ENCODE data around the gene ASB7. TPM values are rescaled to one million over a fixed set of nuclear protein-coding genes. Genes with fewer than 3 reads are reported as not detected.
A peak's percentile ranks its signal among the peaks of the same experiment; 100 is the strongest.

Gene ASB7
- total RNA-seq, 1 donor from 2014 or later = 5.3 TPM

DNA sequence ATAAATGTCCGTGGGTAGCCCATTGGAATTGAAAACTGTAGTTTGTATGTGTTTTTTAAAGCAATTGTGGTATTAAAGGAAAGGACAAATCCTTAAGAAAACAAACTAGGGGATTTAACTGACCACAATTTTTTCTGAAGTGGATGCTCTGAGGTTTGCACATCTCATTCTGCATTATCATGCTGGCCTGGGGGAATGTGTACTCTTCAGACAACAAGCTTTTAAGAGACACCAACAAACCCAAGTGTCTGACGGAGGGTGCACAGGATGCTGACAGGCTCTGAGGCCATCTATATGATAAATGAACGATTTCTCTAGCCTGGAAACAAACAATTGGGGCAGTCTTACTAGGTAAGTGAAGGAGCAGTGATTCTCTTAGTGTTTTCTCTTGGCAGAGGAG, 9.5 kb upstream of the ASB7 start:
- intact Hi-C loops (cut with DNase I) = no loop called here
- no peak for ATAC-seq
- DNase-seq (ENCODE audit: missing footprints) = no peak

DNA sequence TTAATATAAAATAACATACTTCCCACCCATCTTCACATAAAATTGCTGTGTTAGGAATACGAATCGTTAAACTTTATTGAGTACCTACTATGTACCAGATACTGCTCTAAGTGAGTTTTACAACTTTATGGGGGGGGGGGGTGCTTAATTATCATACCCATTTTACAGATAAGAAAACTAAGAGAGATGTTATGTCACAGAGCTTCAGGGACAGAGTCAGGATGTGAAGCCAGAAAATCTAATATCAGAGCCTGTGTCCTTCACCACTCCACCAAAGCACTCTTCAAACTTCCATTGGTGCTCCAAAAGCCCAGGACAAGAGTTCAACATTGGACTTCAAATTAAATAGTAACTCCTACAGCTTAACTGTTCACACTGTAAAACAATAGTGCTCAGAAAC, 9.0 kb upstream of the ASB7 start:
- DNase-seq (ENCODE audit: missing footprints) (no peak), ATAC-seq (no peak)
- intact Hi-C loops (cut with DNase I) = no loop called here

DNA sequence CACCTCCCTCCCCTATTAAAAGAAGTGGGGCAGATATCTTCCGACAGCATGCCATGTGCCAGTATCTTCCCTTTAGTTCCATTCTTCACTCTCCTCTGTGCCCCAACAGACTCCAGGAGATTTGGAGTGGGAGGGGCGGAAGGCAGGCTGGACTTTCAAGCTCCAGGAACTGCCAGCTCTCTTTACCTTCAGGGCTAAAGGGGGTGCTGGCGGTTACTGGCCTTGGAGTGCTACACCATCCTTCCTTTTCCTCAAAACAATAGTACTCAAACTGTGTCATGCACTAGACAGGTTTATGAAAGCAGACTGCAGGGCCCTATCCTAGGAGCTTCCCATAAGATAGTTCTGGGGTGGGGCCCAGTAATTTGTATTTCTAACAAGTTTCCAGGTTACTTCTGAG, 6.4 kb upstream of the ASB7 start:
- intact Hi-C loops (cut with DNase I) = no loop called here
- ATAC-seq (peak; percentile 28), DNase-seq (ENCODE audit: missing footprints) (no peak)

DNA sequence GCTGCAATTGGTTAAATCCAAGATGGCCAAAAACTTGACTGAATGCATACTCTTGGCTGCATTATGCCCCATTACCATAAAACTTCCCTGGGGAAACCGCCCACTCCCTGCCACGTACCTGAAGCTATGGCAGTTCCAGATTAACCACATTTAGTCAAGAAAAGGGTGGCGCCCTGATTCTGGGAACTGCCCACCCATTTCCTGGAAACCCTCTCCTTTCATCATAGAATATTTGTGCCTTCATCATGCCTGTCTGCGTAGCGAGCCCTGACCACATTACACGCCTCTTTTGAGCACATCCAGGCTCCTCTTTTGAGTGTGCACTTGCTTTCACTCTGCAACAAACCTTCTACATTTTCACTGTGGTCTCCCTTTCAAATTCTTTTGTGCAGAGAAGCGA, 5.6 kb upstream of the ASB7 start:
- no peak for ATAC-seq
- DNase-seq (ENCODE audit: missing footprints) = no peak
- intact Hi-C loops (cut with DNase I) = no loop called here

DNA sequence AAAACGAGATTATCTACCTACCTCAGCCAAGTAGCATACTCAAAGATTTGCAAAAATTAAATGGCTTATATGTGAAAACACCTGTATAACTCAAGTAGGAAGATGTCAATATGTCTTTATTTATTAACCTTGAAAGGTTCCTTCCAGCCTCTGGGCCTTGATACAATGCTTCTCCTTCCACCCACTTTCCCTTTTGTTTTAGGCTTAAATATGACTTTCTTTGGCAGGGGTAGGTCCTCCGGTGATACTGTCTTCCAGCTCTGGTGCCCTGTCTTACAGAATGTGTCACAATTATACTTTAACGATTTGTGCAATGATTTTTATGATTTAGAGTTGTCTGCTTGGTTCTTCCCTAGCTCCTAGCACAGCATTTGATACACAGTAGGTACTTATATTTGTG, 4.5 kb upstream of the ASB7 start:
- no peak for DNase-seq (ENCODE audit: missing footprints)
- no peak for ATAC-seq
- intact Hi-C loops (cut with DNase I) = no loop called here

DNA sequence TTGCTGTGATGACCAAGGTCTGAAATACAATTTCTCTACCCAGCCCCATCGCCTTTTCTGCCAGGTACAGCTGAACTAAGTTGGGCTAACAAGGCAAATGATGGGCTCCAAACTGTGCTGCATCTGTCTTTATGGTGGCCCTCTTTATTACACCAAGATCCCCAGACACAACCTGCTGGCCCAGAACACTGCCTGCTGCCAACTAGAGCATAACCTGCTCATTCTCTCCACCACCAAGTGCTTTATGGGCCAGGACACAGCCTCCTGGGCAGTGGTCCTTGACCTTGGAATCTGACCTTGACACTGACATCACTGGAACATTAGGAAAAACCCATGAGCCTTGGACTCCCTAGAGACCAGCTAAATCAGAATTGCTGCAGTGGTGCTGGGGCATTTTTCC, 3.7 kb upstream of the ASB7 start:
- no peak for ATAC-seq
- no peak for DNase-seq (ENCODE audit: missing footprints)
- intact Hi-C loops (cut with DNase I) = no loop called here

DNA sequence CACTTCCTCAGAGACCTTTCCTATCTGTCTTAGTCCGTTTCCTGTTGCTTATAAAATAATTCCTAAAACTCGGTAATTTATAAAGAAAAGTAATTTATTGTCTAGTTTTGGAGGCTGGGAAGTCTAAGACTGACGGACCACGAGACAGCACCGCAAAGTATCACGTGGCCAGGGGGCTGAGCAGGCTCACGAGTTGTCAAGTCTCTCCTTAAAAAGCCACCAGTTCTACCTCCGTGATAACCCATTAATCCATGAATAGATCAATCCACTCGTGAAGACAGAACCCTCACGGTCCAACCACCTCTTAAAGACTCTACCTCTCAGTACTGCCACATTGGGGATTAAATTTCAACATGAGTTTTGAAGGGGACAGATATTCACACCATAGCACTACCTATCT, 1.2 kb upstream of the ASB7 start:
- DNase-seq (ENCODE audit: missing footprints) = no peak
- intact Hi-C loops (cut with DNase I) = loop anchor here (10.0 kb wide), 1 partner anchor 256 kb away; the partner anchor contains the start of gene ADAMTS17
- no peak for ATAC-seq

DNA sequence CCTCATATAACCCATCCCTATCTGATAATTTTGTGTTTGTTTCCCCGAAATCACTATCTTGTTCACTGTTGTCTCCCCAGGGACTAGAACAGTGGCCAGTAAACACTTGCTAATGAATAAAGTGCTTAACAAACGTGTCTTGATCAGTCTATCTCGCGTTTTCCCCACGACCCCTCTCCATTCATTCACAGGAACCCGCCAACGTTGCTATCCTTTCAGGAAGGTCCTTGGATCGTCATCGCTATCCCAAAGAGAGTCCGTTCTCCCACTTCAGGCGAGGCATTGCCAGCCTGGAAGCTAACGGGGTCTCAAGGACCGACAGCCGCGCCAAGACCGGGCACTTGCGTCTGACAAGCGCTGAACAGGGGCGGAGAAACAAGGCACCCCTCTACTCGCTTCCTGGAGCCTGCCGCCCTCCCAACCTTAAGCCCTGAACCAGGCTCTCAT, 749 bp upstream of the ASB7 start:
- no peak for DNase-seq (ENCODE audit: missing footprints)
- no peak for ATAC-seq
- intact Hi-C loops (cut with DNase I) = loop anchor here (10.0 kb wide), 1 partner anchor 257 kb away; the partner anchor contains the start of gene ADAMTS17

DNA sequence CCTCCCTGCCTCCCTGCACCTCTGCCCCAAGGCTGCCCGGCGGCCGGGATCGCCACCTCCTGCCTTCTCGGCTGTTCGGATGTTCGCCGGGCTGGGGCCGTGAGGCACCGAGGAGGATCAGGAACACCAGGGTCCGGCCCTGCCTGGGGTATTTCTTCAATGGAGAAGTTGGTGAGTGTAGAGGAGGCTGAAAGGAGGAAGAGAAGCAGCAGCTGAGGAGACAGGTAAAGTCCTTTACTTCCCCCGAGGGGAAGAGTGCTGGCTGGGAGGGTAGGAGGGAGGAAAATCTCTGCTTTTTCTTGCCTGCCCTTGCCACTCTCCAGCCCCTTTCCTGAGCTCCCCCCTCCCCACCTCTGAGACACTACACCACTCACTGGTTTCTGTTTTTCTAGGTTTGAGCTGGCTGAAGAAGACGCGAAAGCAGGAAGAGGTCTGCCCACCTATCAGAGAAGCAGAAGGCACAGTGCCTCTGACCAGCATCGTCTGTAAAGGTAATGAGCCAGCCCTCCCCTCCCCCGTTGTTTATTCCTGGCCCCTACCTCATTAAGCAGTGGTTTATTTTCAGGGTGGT, 519 bp downstream of the ASB7 start:
- intact Hi-C loops (cut with DNase I) = loop anchor here (10.0 kb wide), 1 partner anchor 258 kb away; the partner anchor contains the start of gene ADAMTS17
- DNase-seq (ENCODE audit: missing footprints) (peak; percentile 83), ATAC-seq (no peak)

DNA sequence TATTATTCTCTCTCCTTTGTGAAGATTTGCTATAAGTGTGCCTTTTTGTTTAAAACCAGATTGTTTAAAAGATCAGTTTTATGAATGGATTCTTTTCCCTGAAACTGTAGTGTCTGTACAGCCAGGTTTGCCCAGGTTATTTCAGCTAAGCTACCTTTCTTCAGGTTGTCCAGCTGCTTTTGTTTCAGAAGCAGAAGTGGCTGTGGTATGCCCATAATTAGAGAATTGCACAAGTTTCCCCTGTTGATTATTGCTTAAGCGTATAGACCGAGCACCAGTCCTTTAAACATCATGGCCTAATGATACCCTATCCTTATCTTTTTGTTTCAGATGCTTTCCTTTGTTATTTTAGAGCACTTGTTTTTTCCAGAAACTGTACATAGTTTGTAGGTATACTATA, 10.2 kb downstream of the ASB7 start:
- DNase-seq (ENCODE audit: missing footprints) = no peak
- intact Hi-C loops (cut with DNase I) = no loop called here
- no peak for ATAC-seq

DNA sequence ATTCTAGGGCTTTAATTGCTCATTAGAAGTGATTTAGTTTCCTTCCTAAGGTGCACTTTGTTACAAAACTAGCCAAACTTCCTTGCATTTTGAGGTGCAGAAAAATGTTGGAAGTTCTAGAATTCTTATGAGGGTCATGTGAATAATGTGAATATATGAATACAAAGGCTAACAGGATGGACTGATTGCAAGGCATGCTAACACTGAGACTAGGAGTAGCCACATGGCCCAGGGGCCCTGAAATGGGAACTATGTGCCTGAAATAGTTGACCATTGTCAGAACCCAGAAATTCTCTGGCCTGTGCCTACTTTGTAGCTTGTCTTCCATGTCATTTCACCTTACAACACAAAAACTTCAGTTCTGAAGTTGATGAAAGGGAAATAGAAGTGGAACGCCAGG, 10.8 kb downstream of the ASB7 start:
- intact Hi-C loops (cut with DNase I) = no loop called here
- ATAC-seq (no peak), DNase-seq (ENCODE audit: missing footprints) (no peak)

DNA sequence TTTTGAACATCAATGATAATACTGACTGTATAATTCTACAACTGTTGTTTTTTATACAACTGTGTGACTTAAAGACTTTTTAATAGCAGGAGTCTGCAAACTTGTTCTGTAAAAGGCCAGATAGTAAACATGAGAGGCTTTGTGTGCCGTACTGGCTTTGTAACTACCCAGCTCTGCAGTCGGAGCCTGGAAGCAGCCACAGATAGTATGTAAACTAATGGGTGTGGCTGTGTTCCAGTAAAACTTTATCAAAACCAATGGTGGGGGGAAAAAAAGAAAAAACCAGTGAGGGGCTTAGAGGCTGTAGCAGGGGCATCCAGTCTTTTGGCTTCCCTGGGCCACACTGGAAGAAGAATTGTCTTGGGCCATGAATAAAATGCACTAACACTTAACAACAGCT, 11.9 kb downstream of the ASB7 start:
- intact Hi-C loops (cut with DNase I) = no loop called here
- ATAC-seq (no peak), DNase-seq (ENCODE audit: missing footprints) (no peak)

DNA sequence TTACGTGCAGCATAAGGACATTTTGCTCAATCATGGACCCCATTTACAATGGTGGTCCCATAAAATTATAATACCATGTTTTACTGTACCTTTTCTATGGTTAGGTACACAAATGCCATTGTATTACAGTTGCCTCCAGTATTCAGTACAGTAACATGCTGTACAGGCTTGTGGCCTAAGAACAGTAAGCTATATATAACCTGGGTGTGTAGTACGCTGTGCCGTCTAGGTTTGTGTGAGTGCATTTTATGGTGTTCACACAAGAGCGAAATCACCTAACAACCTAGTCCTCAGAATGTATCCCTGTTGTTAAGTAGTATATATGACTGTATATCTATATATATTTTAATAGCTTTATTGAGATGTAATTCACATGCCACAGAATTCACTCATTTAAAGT, 12.5 kb downstream of the ASB7 start:
- intact Hi-C loops (cut with DNase I) = no loop called here
- DNase-seq (ENCODE audit: missing footprints) (no peak), ATAC-seq (no peak)

DNA sequence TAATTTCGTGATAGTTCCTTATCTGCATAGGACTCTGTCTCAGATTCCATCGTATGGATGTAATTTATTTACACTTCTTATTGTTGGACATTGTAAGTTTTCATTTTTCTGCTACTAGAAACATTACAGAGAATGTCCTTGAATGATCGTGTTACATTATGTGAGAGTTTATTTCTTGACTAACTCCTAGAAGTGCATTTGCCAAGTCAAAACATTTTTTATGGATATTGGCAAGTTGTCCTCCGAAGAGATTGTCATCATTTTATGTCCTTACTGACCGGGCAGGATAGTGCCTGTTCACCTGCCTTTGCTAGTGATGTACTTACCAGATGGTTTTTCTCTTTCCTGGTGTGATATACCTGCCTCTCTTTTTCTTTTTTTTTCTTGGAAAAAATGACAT, 13.4 kb downstream of the ASB7 start:
- intact Hi-C loops (cut with DNase I) = no loop called here
- ATAC-seq (no peak), DNase-seq (ENCODE audit: missing footprints) (no peak)

DNA sequence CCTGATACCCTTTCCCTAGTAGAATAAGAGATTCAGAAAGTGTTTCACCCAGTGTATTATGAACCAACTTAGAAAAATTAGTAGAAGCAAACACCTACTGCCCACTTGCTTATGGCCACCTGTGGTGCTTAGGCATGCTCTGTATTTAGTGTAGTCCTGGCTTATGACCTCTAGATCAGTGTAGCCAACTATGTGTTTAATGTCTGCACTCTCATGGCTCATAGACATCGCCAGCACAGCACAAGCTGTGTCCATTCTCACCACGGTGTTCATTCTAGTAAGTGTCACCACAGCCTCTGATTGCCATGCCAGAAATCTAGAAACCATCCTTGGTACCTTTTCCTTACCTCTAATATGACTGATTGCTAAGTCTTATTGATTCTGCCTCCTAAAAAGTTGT, 14.3 kb downstream of the ASB7 start:
- no peak for ATAC-seq
- intact Hi-C loops (cut with DNase I) = no loop called here
- no peak for DNase-seq (ENCODE audit: missing footprints)

DNA sequence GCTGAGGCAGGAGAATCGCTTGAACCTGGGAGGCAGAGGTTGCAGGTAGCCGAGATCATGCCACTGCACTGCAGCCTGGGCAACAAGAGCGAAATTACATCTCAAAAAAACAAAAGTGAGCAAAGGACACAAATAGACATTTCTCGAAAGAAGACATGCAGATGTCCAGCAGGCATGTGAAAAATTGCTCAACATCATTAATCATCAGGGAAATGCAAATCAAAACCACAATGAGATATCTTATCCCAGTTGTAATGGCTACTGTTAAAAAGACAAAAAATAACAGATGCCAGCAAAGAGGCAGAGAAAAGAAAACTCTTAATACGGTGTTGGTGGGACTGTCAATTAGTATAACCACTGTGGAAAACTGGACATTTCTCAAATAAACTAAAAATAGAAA, 20.9 kb downstream of the ASB7 start:
- no peak for ATAC-seq
- no peak for DNase-seq (ENCODE audit: missing footprints)
- intact Hi-C loops (cut with DNase I) = no loop called here

DNA sequence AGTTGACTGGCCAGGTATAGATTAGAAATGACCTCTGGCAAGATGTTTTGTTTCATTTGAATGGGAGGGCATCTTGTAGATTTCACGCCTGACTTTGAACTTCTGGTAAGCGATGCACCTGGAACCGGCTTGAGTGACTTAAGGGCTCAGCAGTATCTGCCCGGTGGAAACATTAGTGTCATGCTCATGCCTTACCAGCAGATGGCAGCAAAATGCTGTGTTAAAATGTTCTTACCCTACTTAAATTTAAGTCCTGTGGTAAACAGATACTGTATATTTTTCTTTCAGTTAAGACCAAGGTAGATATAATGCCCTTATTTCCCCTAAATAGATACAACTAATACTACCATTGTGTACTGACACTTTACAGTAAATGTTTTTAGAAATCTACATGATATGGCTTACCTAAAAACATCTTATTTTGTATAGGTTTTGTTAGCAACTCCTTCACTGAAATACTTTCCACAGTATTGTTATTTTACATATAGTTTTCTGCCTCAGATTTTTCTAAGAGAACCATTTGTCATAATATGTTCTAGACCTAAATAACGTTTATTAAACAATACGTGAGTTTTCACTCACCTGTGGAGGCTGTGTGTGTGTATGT, 25.5 kb downstream of the ASB7 start:
- no peak for DNase-seq (ENCODE audit: missing footprints)
- peak; percentile 79 for ATAC-seq
- intact Hi-C loops (cut with DNase I) = loop anchor here (1.0 to 5.0 kb wide), 2 partner anchors 245 to 639 kb away; no protein-coding TSS in a partner anchor

DNA sequence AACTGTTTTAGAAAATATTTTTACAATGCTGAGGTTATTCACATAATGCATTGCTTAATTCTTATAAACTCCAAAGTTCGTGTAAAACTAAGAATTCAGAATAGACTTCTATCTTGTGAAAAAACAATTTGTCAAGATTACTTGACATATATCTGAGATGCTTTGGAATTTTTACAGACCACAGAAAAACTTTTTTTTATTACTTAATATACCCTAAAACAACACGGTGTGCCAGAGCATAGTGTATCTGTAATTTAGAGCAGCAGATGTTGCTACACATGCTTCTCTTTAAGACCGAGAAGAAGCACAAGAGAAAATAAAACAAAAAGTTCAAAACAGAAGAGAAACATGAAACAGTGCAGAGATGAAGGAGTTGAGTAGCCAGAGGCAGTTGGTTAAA, 26.4 kb downstream of the ASB7 start:
- no peak for DNase-seq (ENCODE audit: missing footprints)
- intact Hi-C loops (cut with DNase I) = loop anchor here (5.0 kb wide), 1 partner anchor 639 kb away; no protein-coding TSS in a partner anchor
- ATAC-seq = no peak

DNA sequence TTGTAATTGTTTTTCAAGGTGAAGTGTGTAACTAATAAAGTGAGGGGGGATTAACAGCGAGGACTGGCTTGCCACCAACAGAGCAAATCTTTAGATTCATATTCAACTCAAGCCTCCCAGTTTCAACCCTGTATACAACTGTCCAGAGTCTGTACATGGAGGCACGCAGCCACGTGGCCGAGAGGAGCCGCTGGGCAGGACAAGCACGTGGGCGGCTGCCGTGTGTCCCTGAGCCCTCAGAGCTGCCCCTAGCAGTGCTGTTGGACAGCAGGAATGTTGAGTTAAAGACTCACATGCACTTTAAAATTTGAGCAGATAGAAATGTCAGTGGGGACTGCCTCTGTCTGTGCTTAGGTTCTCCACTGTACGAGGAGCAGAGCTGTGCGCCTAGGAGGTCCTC, 29.4 kb downstream of the ASB7 start:
- intact Hi-C loops (cut with DNase I) = loop anchor here (2.0 kb wide), 1 partner anchor 375 kb away; no protein-coding TSS in a partner anchor
- DNase-seq (ENCODE audit: missing footprints) = no peak
- ATAC-seq = no peak

DNA sequence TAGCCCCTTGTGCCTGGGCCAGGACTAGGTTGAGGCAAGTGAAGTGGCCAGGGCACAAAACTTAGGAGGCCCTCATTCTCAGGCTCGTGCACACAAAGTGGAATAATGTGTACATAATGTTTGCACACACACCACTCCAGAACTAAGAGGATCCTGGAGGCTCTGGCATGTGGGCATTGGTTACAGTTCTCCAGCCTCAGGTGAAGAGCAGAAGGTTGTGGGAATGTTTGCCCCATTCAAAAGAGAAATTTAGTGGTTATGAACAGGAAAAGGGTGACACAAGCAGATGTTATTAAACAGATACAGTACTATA, 31.3 kb downstream of the ASB7 start:
- intact Hi-C loops (cut with DNase I) = no loop called here
- ATAC-seq = no peak
- no peak for DNase-seq (ENCODE audit: missing footprints)
